IMR-90 (cell line): ENCODE measurements around the gene MZB1. TPM values are rescaled to one million over a fixed set of nuclear protein-coding genes. Genes with fewer than 3 reads are reported as not detected.

Source experiments
- ATAC-seq: fragments of 200-7000 bp; cut with Tn5 transposase; 2 replicates; pipeline ENCODE4 v1.9.1; 2020; ENCODE audit warnings: low read depth, mild to moderate bottlenecking, moderate library complexity
- BruUV-seq: library from RNA; stranded (reverse); fragments of 400-500 nt; replicated peaks from 2 replicates; lab custom pipeline; 2021; lab: Mats Ljungman, UMichigan
- CTCF ChIA-PET: fragments of 300-600 bp; formaldehyde crosslinking; extraction: SDS; loops from one replicate; lab custom pipeline; 2021; ENCODE audit warnings: antibody characterized with exemption; lab: Yijun Ruan, JAX
- POLR2A ChIA-PET: fragments of 300-600 bp; sonication (Branson Sonifier 250); formaldehyde crosslinking; loops from one replicate; lab custom pipeline; 2022; ENCODE audit warnings: antibody characterized with exemption; ENCODE audit not compliant: unreplicated experiment; lab: Charles Lee
- DNase-seq: peaks from one replicate; pipeline ENCODE4 v3.0.0; 2013
- H2AFZ ChIP-seq: replicated peaks from 2 replicates; pipeline ENCODE3; 2013; ENCODE audit warnings: low read length, mild to moderate bottlenecking; ENCODE audit not compliant: poor library complexity
- H2AK5ac ChIP-seq: 2 replicates; pipeline ENCODE4 v1.6.1; 2013; ENCODE audit warnings: low read depth, low read length, inconsistent platforms
- H2AK9ac ChIP-seq: replicated peaks from 2 replicates; pipeline ENCODE3; 2013; ENCODE audit warnings: mild to moderate bottlenecking, low read depth, low read length, moderate library complexity; ENCODE audit not compliant: poor library complexity
- H2BK120ac ChIP-seq: 2 replicates; pipeline ENCODE4 v1.6.1; 2013; ENCODE audit warnings: low read depth, low read length, inconsistent platforms
- H2BK15ac ChIP-seq: 3 replicates; pipeline ENCODE4 v1.6.1; 2013; ENCODE audit warnings: low read depth, low read length, inconsistent platforms
- H2BK20ac ChIP-seq: 2 replicates; pipeline ENCODE4 v1.6.1; 2013; ENCODE audit warnings: low read depth, mild to moderate bottlenecking, inconsistent platforms, low read length, moderate library complexity
- H2BK5ac ChIP-seq: 2 replicates; pipeline ENCODE4 v1.6.1; 2013; ENCODE audit warnings: mild to moderate bottlenecking, low read depth, low read length, inconsistent platforms; ENCODE audit not compliant: poor library complexity, severe bottlenecking
- H3K14ac ChIP-seq: replicated peaks from 2 replicates; pipeline ENCODE4 v1.6.1; 2013; ENCODE audit warnings: low read depth, low read length, inconsistent platforms
- H3K18ac ChIP-seq: 2 replicates; pipeline ENCODE4 v1.6.1; 2013; ENCODE audit warnings: low read depth, low read length, control low read depth
- H3K23ac ChIP-seq: 2 replicates; pipeline ENCODE4 v1.6.1; 2013; ENCODE audit warnings: low read depth, low read length, inconsistent platforms
- H3K27ac ChIP-seq: 2 replicates; pipeline ENCODE4 v1.5.1; 2013; ENCODE audit warnings: mild to moderate bottlenecking, control low read depth, low read length; ENCODE audit not compliant: insufficient read depth
- H3K27me3 ChIP-seq: 2 replicates; pipeline ENCODE4 v1.6.1; 2013; ENCODE audit warnings: low read length; ENCODE audit not compliant: control insufficient read depth, insufficient read depth
- H3K36me3 ChIP-seq: 2 replicates; pipeline ENCODE4 v1.6.1; 2013; ENCODE audit warnings: low read length, mixed read lengths; ENCODE audit not compliant: control insufficient read depth, insufficient read depth
- H3K4ac ChIP-seq: 2 replicates; pipeline ENCODE4 v1.6.1; 2013; ENCODE audit warnings: low read depth, low read length, inconsistent platforms
- H3K4me1 ChIP-seq: 2 replicates; pipeline ENCODE4 v1.6.1; 2013; ENCODE audit warnings: low read length, mixed read lengths; ENCODE audit not compliant: control insufficient read depth, insufficient read depth
- H3K4me2 ChIP-seq: 2 replicates; pipeline ENCODE4 v1.6.1; 2013; ENCODE audit warnings: low read depth, mild to moderate bottlenecking, control low read depth, low read length, moderate library complexity
- H3K4me3 ChIP-seq: 2 replicates; pipeline ENCODE4 v1.5.1; 2013; ENCODE audit warnings: low read depth, mild to moderate bottlenecking, control low read depth, low read length, moderate library complexity; ENCODE audit not compliant: insufficient read depth
- H3K56ac ChIP-seq: 2 replicates; pipeline ENCODE4 v1.6.1; 2013; ENCODE audit warnings: low read length, inconsistent platforms; ENCODE audit not compliant: insufficient read depth; ENCODE audit errors: extremely low read depth
- H3K79me1 ChIP-seq, 2 experiments: 2 replicates each; pipeline ENCODE4 v1.6.1; 2013; ENCODE audit warnings: low read length in 2 of 2, inconsistent platforms in 1 of 2, low read depth in 1 of 2
- H3K9ac ChIP-seq: 2 replicates; pipeline ENCODE4 v1.6.1; 2013; ENCODE audit warnings: low read depth, low read length, control low read depth
- H3K9me1 ChIP-seq: 2 replicates; pipeline ENCODE4 v1.6.1; 2013; ENCODE audit warnings: low read length, inconsistent platforms; ENCODE audit not compliant: insufficient read depth
- H3K9me3 ChIP-seq: 2 replicates; pipeline ENCODE4 v1.6.1; 2013; ENCODE audit warnings: low read length; ENCODE audit not compliant: control insufficient read depth, insufficient read depth
- H4K20me1 ChIP-seq: 2 replicates; pipeline ENCODE4 v1.6.1; 2013; ENCODE audit warnings: low read length, inconsistent platforms; ENCODE audit not compliant: insufficient read depth
- H4K5ac ChIP-seq: 2 replicates; pipeline ENCODE4 v1.6.1; 2013; ENCODE audit warnings: mild to moderate bottlenecking, low read depth, low read length, control low read depth
- H4K8ac ChIP-seq, 2 experiments: 2 replicates each; pipeline ENCODE4 v1.6.1; 2013; ENCODE audit warnings: low read depth in 2 of 2, low read length in 2 of 2, control low read depth in 1 of 2, inconsistent platforms in 1 of 2
- H4K91ac ChIP-seq: 2 replicates; pipeline ENCODE4 v1.6.1; 2013; ENCODE audit warnings: low read depth, low read length, inconsistent platforms; ENCODE audit not compliant: insufficient read depth
- BHLHE40 ChIP-seq: fragments of 150-350 bp; IDR thresholded peaks from 2 replicates; pipeline ENCODE4 v1.6.1; 2016; ENCODE audit warnings: mild to moderate bottlenecking, low read depth, low read length
- CHD1 ChIP-seq: IDR thresholded peaks from 2 replicates; pipeline ENCODE4 v1.6.1; 2012; ENCODE audit warnings: low read depth, low read length, improper control_type of control experiment
- NFE2L2 ChIP-seq: fragments of 150-350 bp; IDR thresholded peaks from 2 replicates; pipeline ENCODE4 v1.6.1; 2016; ENCODE audit warnings: low read depth, mild to moderate bottlenecking, low read length
- RAD21 ChIP-seq: IDR thresholded peaks from 2 replicates; pipeline ENCODE4 v1.6.1; 2012; ENCODE audit warnings: low read length, improper control_type of control experiment
- WGBS, 2 experiments: methylation state at CpG; one replicate each; pipeline versions ENCODE4 v1.1.5 to v1.1.7; 2013; ENCODE audit warnings: missing lambda C conversion rate in 2 of 2; ENCODE audit not compliant: insufficient read length in 1 of 2; ENCODE audit errors: extremely low coverage in 2 of 2; 5-methylcytosine and 5-hydroxymethylcytosine counted together
- dilution Hi-C: fragments of 300-500 bp; cut with HindIII; formaldehyde crosslinking; loops from one replicate; pipeline ENCODE4 v1.14.3; 2018; ENCODE audit warnings: low sequenced_read_pairs; ENCODE audit not compliant: unreplicated experiment
- in situ Hi-C: fragments of 300-500 bp; cut with MboI; formaldehyde crosslinking; loops from 3 replicates; pipeline ENCODE4 v1.14.3; 2019; ENCODE audit warnings: low sequenced_read_pairs, inconsistent platforms, mixed read lengths
- intact Hi-C: fragments of 100-400 bp; cut with micrococcal nuclease; formaldehyde crosslinking; loops from 2 replicates; pipeline ENCODE4 v1.10.0; 2022
- polyA plus RNA-seq, 3 experiments: library from polyadenylated mRNA; depleted of rRNA; stranded (reverse); fragments of >200 nt; gene quantifications; 2 replicates each; pipeline ENCODE4 v1.2.3, GENCODE V29; 2012; ENCODE audit warnings: low replicate concordance in 1 of 3
- total RNA-seq: library from RNA; depleted of rRNA; stranded (reverse); fragments of >200 nt; gene quantifications from 2 replicates; pipeline ENCODE4 v1.2.3, GENCODE V29; 2012

Gene MZB1
- total and polyA plus RNA-seq, 2 of the 4 experiments (the other 2 are of a cell fraction) = not detected

DNA sequence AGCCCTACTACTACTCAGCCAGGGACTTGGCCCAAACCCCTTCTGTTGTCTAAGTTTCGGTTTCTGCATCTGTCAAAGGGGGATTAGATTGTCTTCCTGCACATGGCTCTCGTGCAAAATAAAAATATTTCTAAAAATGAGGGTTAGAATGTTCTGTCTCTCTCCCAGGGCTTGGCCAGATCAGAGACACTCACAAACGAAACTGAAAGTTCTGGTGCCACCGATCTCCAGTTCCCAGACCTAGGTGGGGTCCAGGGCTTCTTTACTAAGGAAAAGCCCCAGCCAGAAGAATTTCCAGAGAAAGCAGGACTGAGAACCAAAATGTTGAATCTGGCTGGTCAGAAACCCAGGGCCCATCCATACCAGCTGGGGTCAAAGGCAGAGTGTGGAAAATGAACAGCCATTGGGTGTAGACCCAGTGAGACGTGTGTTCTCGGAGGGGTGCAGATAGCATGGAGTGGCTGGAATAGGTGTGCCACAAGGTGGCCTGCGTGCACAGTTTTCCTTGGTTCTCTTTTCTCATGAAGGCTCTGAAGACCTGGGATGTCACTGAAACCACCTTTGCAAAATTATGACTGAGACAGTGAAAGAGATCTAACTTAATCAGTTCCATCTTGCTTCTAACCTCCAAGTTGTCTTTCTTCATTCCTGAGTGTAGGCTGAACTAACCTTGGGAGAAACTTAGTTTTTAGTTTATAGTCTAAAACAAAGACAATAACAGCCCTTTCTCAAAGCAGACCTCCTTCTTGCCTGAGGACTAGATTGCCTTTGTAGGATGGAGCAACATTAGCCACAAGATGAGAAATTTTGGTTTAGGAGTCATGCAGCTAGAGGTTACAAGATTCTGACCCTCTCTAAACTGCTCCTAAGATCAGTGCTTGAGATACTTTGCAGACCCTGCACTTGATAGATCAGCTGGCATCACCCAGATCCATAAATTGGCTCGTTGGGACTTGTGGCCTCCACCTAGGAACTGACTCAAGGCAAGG is 4.4 kb downstream of the MZB1 start (continued):
- TF ChIP-seq NFE2L2 (no peak), RAD21 (no peak)

- Histone ChIP-seq H3K27me3 (no peaks in the 10 kb centered on the region), H3K4me3 (no peak overlapping the region), H3K14ac (no peak overlapping the region), H2AK9ac (no peak overlapping the region), H3K23ac (no peak overlapping the region), H2BK15ac (no peak overlapping the region), H3K9ac (no peak overlapping the region), H2AFZ (peak overlapping the region; percentile 28), H3K4me1 (peaks cover 5% of the 10 kb centered on the region; the same call in 1 of the 2 replicates), H3K18ac (no peak overlapping the region), H2BK120ac (no peak overlapping the region), H3K9me3 (no peaks in the 10 kb centered on the region), H4K5ac (no peak overlapping the region), H4K8ac (no peak overlapping the region; a peak in 1 of 4 replicates), H3K79me1 (no peaks in the 10 kb centered on the region), H3K56ac (no peak overlapping the region), H4K91ac (no peak overlapping the region), H4K20me1 (no peaks in the 10 kb centered on the region), H3K27ac (no peak overlapping the region), H3K4me2 (no peak overlapping the region), H3K36me3 (no peaks in the 10 kb centered on the region), H3K9me1 (no peaks in the 10 kb centered on the region), H2BK5ac (no peak overlapping the region), H2BK20ac (no peak overlapping the region), H2AK5ac (no peak overlapping the region), H3K4ac (no peak overlapping the region)
- ChIA-PET CTCF (no interaction called here), POLR2A (no interaction called here)
- ATAC-seq (no peak), DNase-seq (no peak)
- in situ Hi-C loops = no loop called here
- TF ChIP-seq BHLHE40 (no peak), RAD21 (no peak), CHD1 (no peak)
- 100% methylated on average over 1 of the region's 9 CpGs; no CpG with 5 or more reads in 1 of the 2 experiments for WGBS, 2 experiments
- dilution Hi-C loops = no loop called here
- BruUV-seq = no TSS peak
- intact Hi-C loops = no loop called here
Observed at GRCh38 chr5:139384591-139385051, 5.1 kb downstream of the MZB1 start.
